K562 (cell line): ENCODE data around the gene GLRA3. TPM values are rescaled to one million over a fixed set of nuclear protein-coding genes. Genes with fewer than 3 reads are reported as not detected.

ENCODE experiments used
- CREM ChIP-seq: IDR thresholded peaks from 2 replicates; pipeline ENCODE4 v1.6.1; 2014; ENCODE audit warnings: antibody characterized with exemption, low read depth
- JUNB ChIP-seq: fragments of 450-650 bp; formaldehyde crosslinking; conservative IDR thresholded peaks from 2 replicates; pipeline ENCODE4 v1.4.0; 2020; ENCODE audit warnings: mild to moderate bottlenecking
- KDM2B ChIP-seq: fragments of 250-450 bp; sonication (Bioruptor Pico); IDR thresholded peaks from 2 replicates; pipeline ENCODE4 v1.8.0; 2021; ENCODE audit warnings: mild to moderate bottlenecking, moderate library complexity
- KLF16 ChIP-seq: IDR thresholded peaks from 2 replicates; pipeline ENCODE4 v1.6.1; 2016; ENCODE audit warnings: antibody characterized with exemption
- KLF6 ChIP-seq: fragments of 250-450 bp; sonication (Bioruptor Pico); IDR thresholded peaks from 2 replicates; pipeline ENCODE4 v1.4.0; 2020; ENCODE audit warnings: mild to moderate bottlenecking, moderate library complexity, borderline replicate concordance
- MAFG ChIP-seq: fragments of 450-650 bp; conservative IDR thresholded peaks from 2 replicates; pipeline ENCODE4 v1.6.1; 2016; ENCODE audit warnings: missing genetic modification characterization, missing compliant biosample characterization
- MBD2 ChIP-seq: sonication (generic); IDR thresholded peaks from 2 replicates; pipeline ENCODE4 v1.6.1; 2016; ENCODE audit warnings: low read depth, borderline replicate concordance
- MIER1 ChIP-seq: fragments of 450-650 bp; IDR thresholded peaks from 2 replicates; pipeline ENCODE4 v1.6.1; 2016; ENCODE audit warnings: antibody characterized with exemption, mild to moderate bottlenecking, low read depth
- MTA1 ChIP-seq: fragments of 450-650 bp; IDR thresholded peaks from 2 replicates; pipeline ENCODE4 v1.6.1; 2017; ENCODE audit warnings: borderline replicate concordance
- NFIX ChIP-seq: fragments of 250-450 bp; sonication (Bioruptor Pico); IDR thresholded peaks from 2 replicates; pipeline ENCODE4 v1.4.0; 2020; ENCODE audit warnings: low read depth, mild to moderate bottlenecking, moderate library complexity
- NFYB ChIP-seq: IDR thresholded peaks from 2 replicates; pipeline ENCODE4 v1.6.1; 2011; ENCODE audit warnings: mild to moderate bottlenecking, moderate library complexity; ENCODE audit not compliant: insufficient read length; ENCODE audit errors: extremely low read depth
- NR4A1 ChIP-seq, 2 experiments: fragments of 250-450 bp in 1 of 2; fragments of 450-650 bp in 1 of 2; sonication (Bioruptor Pico) in 1 of 2; IDR thresholded peaks; 2 replicates each; pipeline versions ENCODE4 v1.4.0 to v1.6.1; 2016 to 2020; ENCODE audit warnings: mild to moderate bottlenecking in 2 of 2, missing compliant biosample characterization in 1 of 2, missing genetic modification characterization in 1 of 2, moderate library complexity in 1 of 2
- REST ChIP-seq, 2 experiments: fragments of 450-650 bp; formaldehyde crosslinking in 1 of 2; IDR thresholded peaks; 2 replicates each; pipeline versions ENCODE4 v1.4.0 to v1.6.1; 2014 to 2020; ENCODE audit warnings: mild to moderate bottlenecking in 2 of 2, borderline replicate concordance in 1 of 2, low read depth in 1 of 2
- SP1 ChIP-seq: sonication (generic); formaldehyde crosslinking; IDR thresholded peaks from 2 replicates; pipeline ENCODE4 v1.8.1; 2022; ENCODE audit warnings: mild to moderate bottlenecking, missing genetic modification reagents
- TRIM24 ChIP-seq, 2 experiments: fragments of 450-650 bp; IDR thresholded peaks; 2 replicates each; pipeline ENCODE4 v1.6.1; 2016
- ZBTB34 ChIP-seq: fragments of 250-450 bp; sonication (Bioruptor Pico); IDR thresholded peaks from 2 replicates; pipeline ENCODE4 v1.8.0; 2021; ENCODE audit warnings: mild to moderate bottlenecking, moderate library complexity
- ZEB2 ChIP-seq: fragments of 450-650 bp; IDR thresholded peaks from 2 replicates; pipeline ENCODE4 v1.6.1; 2016
- polyA plus RNA-seq, 8 experiments: library from polyadenylated mRNA; depleted of rRNA in 4 of 8; stranded (reverse) in 5 of 8; unstranded in 3 of 8; fragments of >200 nt; fragmentation: Nextera tagmentation in 2 of 8; fragmentation: Illumina TruSeq in 1 of 8; extraction: Ambion mirVana in 2 of 8; extraction: Trizol in 1 of 8; gene quantifications; 2 replicates each; pipeline versions ENCODE4 v1.2.1 to v1.2.3, GENCODE V29; 2011 to 2014; ENCODE audit warnings: inconsistent platforms in 1 of 8, missing spikeins in 1 of 8
- total RNA-seq, 7 experiments: library from RNA; depleted of rRNA in 6 of 7; stranded (reverse); fragments of >200 nt in 6 of 7; fragmentation: Illumina TruSeq in 2 of 7; extraction: Trizol in 2 of 7; gene quantifications; 2 replicates each; pipeline versions ENCODE4 v1.2.1 to v1.2.3, GENCODE V29; 2011 to 2021; ENCODE audit warnings: low replicate concordance in 1 of 7
- TF ChIP-seq, protein P1 (sequence below), 2 experiments: fragments of 450-650 bp; IDR thresholded peaks; 2 replicates each; pipeline ENCODE4 v1.6.1; 2016

Gene GLRA3
- total and polyA plus RNA-seq, 9 of the 15 experiments (the other 6 are each of a cell fraction or from before 2014, with no cell fraction given), result 0.06 to 0.14 (median 0.08) TPM; not detected in 2

DNA sequence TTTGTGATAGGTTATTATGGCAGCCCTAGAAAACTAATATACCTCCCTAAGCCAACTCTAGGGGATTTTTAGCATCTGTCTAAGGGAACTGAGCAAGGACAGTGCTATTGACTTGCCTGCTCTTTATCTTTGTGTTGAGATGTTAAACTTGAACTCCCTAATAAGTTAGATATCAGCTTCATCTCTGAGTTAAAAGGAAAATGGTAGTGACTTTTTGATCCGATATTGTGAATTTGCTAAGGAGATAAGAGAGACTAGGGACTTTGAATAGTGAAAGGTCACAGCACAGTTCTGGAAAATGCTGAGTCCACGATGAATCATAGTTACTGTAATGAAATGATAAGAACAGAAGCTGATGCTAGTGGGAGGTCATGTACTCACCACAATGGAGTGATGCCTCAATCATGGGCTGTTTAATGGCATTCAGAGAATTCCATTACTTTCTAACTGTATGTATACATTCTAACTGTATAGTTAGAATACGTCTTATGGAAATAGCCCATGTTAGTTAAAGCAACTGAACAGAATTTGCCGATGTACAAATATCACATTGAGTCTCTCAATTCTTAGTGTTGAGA, 147.2 kb downstream of the GLRA3 start (continued):
- peak; percentile 36; the same call in 1 of the 2 replicates for TF ChIP-seq REST (IDR thresholded peaks at IDR 0.05; ENCODE audit: borderline replicate concordance)
- no peak for TF ChIP-seq REST (CRISPR knock-in tag; IDR thresholded peaks at IDR 0.05; ENCODE audit: low read depth)
- TF ChIP-seq JUNB (CRISPR knock-in tag), result peak; percentile 45
- no peak for TF ChIP-seq MIER1
- peak; percentile 96 to 98 for TF ChIP-seq TRIM24 (IDR thresholded peaks at IDR 0.05)
- TF ChIP-seq MTA1, result peak; percentile 91
- TF ChIP-seq ZEB2, result peak; percentile 72; the same call in 1 of the 2 replicates
- peak; percentile 82 for TF ChIP-seq CREM
- no peak for TF ChIP-seq SP1 (CRISPR knock-in tag)
- no peak for TF ChIP-seq NFYB
- no peak for TF ChIP-seq NR4A1 (CRISPR knock-in tag; IDR thresholded peaks at IDR 0.05)
- TF ChIP-seq NR4A1 (tag; IDR thresholded peaks at IDR 0.05), result no peak
- TF ChIP-seq KDM2B (CRISPR knock-in tag), result no peak
- peak; percentile 92 for TF ChIP-seq KLF16
- TF ChIP-seq MAFG, result peak; percentile 95
- TF ChIP-seq, protein P1, sequence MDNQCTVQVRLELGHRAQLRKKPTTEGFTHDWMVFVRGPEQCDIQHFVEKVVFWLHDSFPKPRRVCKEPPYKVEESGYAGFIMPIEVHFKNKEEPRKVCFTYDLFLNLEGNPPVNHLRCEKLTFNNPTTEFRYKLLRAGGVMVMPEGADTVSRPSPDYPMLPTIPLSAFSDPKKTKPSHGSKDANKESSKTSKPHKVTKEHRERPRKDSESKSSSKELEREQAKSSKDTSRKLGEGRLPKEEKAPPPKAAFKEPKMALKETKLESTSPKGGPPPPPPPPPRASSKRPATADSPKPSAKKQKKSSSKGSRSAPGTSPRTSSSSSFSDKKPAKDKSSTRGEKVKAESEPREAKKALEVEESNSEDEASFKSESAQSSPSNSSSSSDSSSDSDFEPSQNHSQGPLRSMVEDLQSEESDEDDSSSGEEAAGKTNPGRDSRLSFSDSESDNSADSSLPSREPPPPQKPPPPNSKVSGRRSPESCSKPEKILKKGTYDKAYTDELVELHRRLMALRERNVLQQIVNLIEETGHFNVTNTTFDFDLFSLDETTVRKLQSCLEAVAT (IDR thresholded peaks at IDR 0.05), result peak in 1 of 2 experiments; percentile 54; a peak in 1 of 4 replicates
- TF ChIP-seq NFIX, result no peak
- TF ChIP-seq MBD2, result peak; percentile 87
- no peak for TF ChIP-seq ZBTB34 (CRISPR knock-in tag)
- no peak for TF ChIP-seq KLF6 (CRISPR knock-in tag)
